ENCODE results near the gene ABCA13.

ABCA13 gene

DNA sequence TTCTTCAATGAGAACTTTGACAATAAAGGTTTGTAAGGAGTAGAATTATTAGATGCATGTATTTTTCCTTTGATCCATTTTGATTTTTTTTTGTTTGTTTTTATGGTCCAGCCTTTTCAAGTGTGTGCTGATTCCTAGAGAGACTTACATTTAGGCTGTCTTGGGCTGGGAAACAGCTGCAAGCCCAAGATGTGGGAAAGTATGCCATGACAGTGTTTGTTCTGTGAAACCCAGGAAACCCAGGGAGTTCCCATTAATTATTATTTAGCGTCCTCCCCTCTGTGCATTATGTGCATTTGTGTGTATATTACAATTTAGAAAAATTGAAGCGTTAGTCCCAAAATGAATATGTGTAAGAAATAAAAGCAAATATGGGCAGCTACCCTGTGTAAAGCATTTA is 216.7 kb downstream of the ABCA13 start:
- no peak overlapping the region for H3K27ac ChIP-seq

DNA sequence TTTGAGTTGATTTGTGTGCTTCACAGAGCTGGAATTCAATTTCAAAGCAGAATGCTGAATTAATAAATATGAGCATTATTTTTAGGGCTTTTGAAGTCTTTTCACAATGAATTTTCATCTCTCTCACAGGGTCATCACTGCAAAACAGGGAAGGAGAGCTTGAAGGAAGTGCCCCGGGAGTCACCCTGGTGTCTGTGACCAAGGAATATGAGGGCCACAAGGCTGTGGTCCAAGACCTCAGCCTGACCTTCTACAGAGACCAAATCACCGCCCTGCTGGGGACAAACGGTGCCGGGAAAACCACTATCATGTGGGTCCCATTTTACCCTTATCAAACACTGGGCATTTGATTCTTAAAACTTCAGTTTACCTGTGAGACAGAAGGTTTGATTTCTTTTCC is 217.7 kb downstream of the ABCA13 start:
- Histone ChIP-seq H2AFZ (ENCODE audit: low read depth) (no peak overlapping the region), H3K9ac (no peak overlapping the region), H3K27me3 (ENCODE audit: insufficient read depth, low read depth) (no peaks in the 10 kb centered on the region), H4K20me1 (ENCODE audit: insufficient read depth) (no peaks in the 10 kb centered on the region), H3K4me3 (IDR thresholded peaks at IDR 0.05; ENCODE audit: insufficient read depth, low read depth, low read length) (no peak overlapping the region), H3K27ac (no peak overlapping the region), H3K79me2 (ENCODE audit: insufficient read depth, low read depth) (no peaks in the 10 kb centered on the region), H3K36me3 (ENCODE audit: insufficient read depth) (no peaks in the 10 kb centered on the region), H3K4me2 (no peak overlapping the region), H3K4me1 (ENCODE audit: low read depth, poor library complexity, severe bottlenecking) (no peaks in the 10 kb centered on the region)
- TF ChIP-seq, protein P1, sequence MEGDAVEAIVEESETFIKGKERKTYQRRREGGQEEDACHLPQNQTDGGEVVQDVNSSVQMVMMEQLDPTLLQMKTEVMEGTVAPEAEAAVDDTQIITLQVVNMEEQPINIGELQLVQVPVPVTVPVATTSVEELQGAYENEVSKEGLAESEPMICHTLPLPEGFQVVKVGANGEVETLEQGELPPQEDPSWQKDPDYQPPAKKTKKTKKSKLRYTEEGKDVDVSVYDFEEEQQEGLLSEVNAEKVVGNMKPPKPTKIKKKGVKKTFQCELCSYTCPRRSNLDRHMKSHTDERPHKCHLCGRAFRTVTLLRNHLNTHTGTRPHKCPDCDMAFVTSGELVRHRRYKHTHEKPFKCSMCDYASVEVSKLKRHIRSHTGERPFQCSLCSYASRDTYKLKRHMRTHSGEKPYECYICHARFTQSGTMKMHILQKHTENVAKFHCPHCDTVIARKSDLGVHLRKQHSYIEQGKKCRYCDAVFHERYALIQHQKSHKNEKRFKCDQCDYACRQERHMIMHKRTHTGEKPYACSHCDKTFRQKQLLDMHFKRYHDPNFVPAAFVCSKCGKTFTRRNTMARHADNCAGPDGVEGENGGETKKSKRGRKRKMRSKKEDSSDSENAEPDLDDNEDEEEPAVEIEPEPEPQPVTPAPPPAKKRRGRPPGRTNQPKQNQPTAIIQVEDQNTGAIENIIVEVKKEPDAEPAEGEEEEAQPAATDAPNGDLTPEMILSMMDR (conservative IDR thresholded peaks at IDR 0.05; ENCODE audit: low read depth, low read length) = no peak

More for the DNA sequence above, 216.7 kb downstream of the ABCA13 start:
- Histone ChIP-seq H3K36me3 (ENCODE audit: insufficient read depth) (no peaks in the 10 kb centered on the region), H4K20me1 (ENCODE audit: insufficient read depth) (no peaks in the 10 kb centered on the region), H3K4me1 (ENCODE audit: low read depth, poor library complexity, severe bottlenecking) (no peaks in the 10 kb centered on the region), H3K79me2 (ENCODE audit: insufficient read depth, low read depth) (no peaks in the 10 kb centered on the region), H3K4me3 (IDR thresholded peaks at IDR 0.05; ENCODE audit: insufficient read depth, low read depth, low read length) (no peak overlapping the region), H3K9ac (no peak overlapping the region), H2AFZ (ENCODE audit: low read depth) (no peak overlapping the region), H3K27me3 (ENCODE audit: insufficient read depth, low read depth) (no peaks in the 10 kb centered on the region), H3K4me2 (no peak overlapping the region)
- TF ChIP-seq, protein P1 (conservative IDR thresholded peaks at IDR 0.05; ENCODE audit: low read depth, low read length) = no peak

DNA sequence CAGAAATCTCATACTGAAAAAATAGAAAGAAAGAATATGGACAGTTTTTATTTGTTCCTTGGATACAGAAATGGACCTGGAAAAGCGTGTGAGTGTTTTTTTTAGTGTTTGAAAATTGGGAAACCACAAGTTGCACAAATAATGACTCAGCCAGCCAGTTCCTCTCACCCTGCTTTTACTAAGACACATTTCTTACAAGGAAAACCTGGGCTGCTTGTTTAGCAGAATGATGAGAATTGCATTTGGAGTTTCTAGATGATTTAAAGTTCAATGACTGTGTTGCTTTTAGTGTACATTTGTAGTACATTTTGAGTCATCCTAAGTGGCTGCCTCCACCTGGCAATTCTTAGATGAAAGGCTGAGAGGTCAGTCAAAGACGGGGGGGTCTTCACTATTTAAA is 218.7 kb downstream of the ABCA13 start:
- Histone ChIP-seq H4K20me1 (ENCODE audit: insufficient read depth) (no peaks in the 10 kb centered on the region), H3K27me3 (ENCODE audit: insufficient read depth, low read depth) (no peaks in the 10 kb centered on the region), H2AFZ (ENCODE audit: low read depth) (no peak overlapping the region), H3K9ac (no peak overlapping the region), H3K4me3 (IDR thresholded peaks at IDR 0.05; ENCODE audit: insufficient read depth, low read depth, low read length) (no peak overlapping the region), H3K36me3 (ENCODE audit: insufficient read depth) (no peaks in the 10 kb centered on the region), H3K4me1 (ENCODE audit: low read depth, poor library complexity, severe bottlenecking) (no peaks in the 10 kb centered on the region), H3K79me2 (ENCODE audit: insufficient read depth, low read depth) (no peaks in the 10 kb centered on the region), H3K27ac (no peak overlapping the region), H3K4me2 (no peak overlapping the region)
- TF ChIP-seq, protein P1 (conservative IDR thresholded peaks at IDR 0.05; ENCODE audit: low read depth, low read length) = no peak

DNA sequence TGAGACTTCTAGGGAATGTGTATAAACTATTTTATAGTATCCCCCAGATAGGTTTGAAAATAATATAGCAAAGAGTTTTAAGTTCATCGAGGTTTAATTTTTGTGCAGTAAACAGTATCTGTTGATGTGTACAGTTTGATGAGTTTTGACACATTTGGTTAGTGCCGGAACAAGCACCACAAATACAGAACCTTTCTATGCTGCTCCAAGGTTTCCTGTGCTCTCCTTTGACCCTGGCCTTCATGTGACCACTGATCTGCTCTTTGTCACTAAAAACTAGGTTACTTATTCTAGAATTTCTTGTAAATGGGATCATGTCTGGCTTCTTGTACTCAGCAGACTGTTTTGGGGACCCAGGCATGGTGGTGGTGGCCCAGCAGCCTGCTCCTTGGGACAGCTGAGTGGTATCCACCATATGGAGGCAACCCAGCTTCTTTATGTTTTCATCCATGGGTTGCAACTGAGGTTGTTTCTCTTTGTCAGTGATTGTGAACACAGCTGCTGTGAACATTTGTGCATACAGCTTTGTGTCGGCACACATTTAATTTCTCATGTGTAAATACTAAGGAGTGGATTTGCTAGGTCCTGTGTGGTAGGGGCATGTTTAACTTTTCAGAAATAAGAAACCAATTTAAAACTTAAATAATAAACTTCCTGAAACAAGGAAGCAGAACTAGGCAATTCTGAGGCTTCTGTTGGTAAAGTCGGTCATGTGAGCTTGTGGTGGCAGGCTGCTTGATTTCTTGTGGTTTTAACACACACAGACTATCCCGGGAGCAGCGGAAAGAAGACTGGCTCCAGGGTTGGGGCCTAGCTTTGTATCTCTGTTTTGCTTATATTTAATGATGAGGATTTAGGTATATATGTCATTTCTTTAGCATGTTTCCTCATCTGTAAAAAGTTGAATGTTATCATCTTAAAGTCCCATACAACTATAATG is 219.4 kb downstream of the ABCA13 start:
- no peaks in the 10 kb centered on the region for H4K20me1 ChIP-seq (ENCODE audit: insufficient read depth)
- H3K79me2 ChIP-seq (ENCODE audit: insufficient read depth, low read depth) = no peaks in the 10 kb centered on the region
- H3K4me2 ChIP-seq = no peak overlapping the region
- no peak overlapping the region for H3K9ac ChIP-seq
- H3K4me3 ChIP-seq (IDR thresholded peaks at IDR 0.05; ENCODE audit: insufficient read depth, low read depth, low read length) = no peak overlapping the region
- H3K27me3 ChIP-seq (ENCODE audit: insufficient read depth, low read depth) = no peaks in the 10 kb centered on the region
- no peaks in the 10 kb centered on the region for H3K36me3 ChIP-seq (ENCODE audit: insufficient read depth)
- H3K27ac ChIP-seq = no peak overlapping the region
- no peaks in the 10 kb centered on the region for H3K4me1 ChIP-seq (ENCODE audit: low read depth, poor library complexity, severe bottlenecking)
- TF ChIP-seq, protein P1 (conservative IDR thresholded peaks at IDR 0.05; ENCODE audit: low read depth, low read length) = no peak
- no peak overlapping the region for H2AFZ ChIP-seq (ENCODE audit: low read depth)
